Loucy (cell line): ENCODE measurements around the gene PCCA.

ENCODE experiments used
- H2AFZ ChIP-seq: fragments of 200-600 bp; sonication (generic); 2 replicates; pipeline ENCODE4 v1.6.0; 2016; ENCODE audit warnings: antibody characterized with exemption, mild to moderate bottlenecking, low read length, moderate library complexity
- H3F3A ChIP-seq: fragments of 200-600 bp; 2 replicates; pipeline ENCODE4 v1.6.0; 2016; ENCODE audit warnings: antibody characterized with exemption, low read depth, mild to moderate bottlenecking
- H3K27me3 ChIP-seq: fragments of 200-600 bp; sonication (generic); 2 replicates; pipeline ENCODE4 v1.6.1; 2014; ENCODE audit warnings: low read length, mild to moderate bottlenecking; ENCODE audit not compliant: insufficient read depth, poor library complexity, severe bottlenecking
- H3K36me3 ChIP-seq: fragments of 200-600 bp; sonication (generic); 2 replicates; pipeline ENCODE4 v1.6.1; 2016; ENCODE audit warnings: low read length; ENCODE audit not compliant: insufficient read depth
- H3K4me1 ChIP-seq: fragments of 200-600 bp; sonication (generic); 2 replicates; pipeline ENCODE4 v1.5.1; 2014; ENCODE audit warnings: low read length, mild to moderate bottlenecking; ENCODE audit not compliant: insufficient read depth, poor library complexity, severe bottlenecking
- H3K4me2 ChIP-seq: fragments of 200-600 bp; sonication (generic); 2 replicates; pipeline ENCODE4 v1.6.0; 2014; ENCODE audit warnings: antibody characterized with exemption, low read length, low read depth, mild to moderate bottlenecking; ENCODE audit not compliant: poor library complexity, severe bottlenecking
- H3K4me3 ChIP-seq: fragments of 200-600 bp; sonication (generic); 2 replicates; pipeline ENCODE4 v1.5.1; 2014; ENCODE audit warnings: low read length, mild to moderate bottlenecking, mixed read lengths; ENCODE audit not compliant: poor library complexity, severe bottlenecking
- H3K79me2 ChIP-seq: fragments of 200-600 bp; sonication (generic); 2 replicates; pipeline ENCODE4 v1.6.1; 2014; ENCODE audit warnings: low read length; ENCODE audit not compliant: insufficient read depth
- H3K9ac ChIP-seq: fragments of 200-600 bp; sonication (generic); 2 replicates; pipeline ENCODE4 v1.6.0; 2014; ENCODE audit warnings: mild to moderate bottlenecking, low read depth, low read length, moderate library complexity; ENCODE audit not compliant: poor library complexity, severe bottlenecking
- H3K9me2 ChIP-seq: fragments of 200-600 bp; sonication (generic); replicated peaks from 2 replicates; pipeline ENCODE4 v1.6.1; 2016; ENCODE audit warnings: low read depth, low read length, mixed read lengths
- H3K9me3 ChIP-seq: fragments of 200-600 bp; sonication (generic); 2 replicates; pipeline ENCODE4 v1.6.1; 2014; ENCODE audit warnings: mild to moderate bottlenecking, antibody characterized with exemption, low read length, low read depth; ENCODE audit not compliant: insufficient read depth
- H4K20me1 ChIP-seq: fragments of 200-600 bp; sonication (generic); 2 replicates; pipeline ENCODE4 v1.6.0; 2014; ENCODE audit warnings: antibody characterized with exemption, low read length, mild to moderate bottlenecking; ENCODE audit not compliant: insufficient read depth, poor library complexity, severe bottlenecking
- EZH2phosphoT487 ChIP-seq: fragments of 200-600 bp; IDR thresholded peaks from 2 replicates; pipeline ENCODE4 v1.6.1; 2018; ENCODE audit warnings: antibody characterized with exemption, mild to moderate bottlenecking, moderate library complexity, borderline replicate concordance
- TF ChIP-seq, protein P1 (sequence below): fragments of 200-600 bp; sonication (generic); conservative IDR thresholded peaks from 2 replicates; pipeline ENCODE4 v1.5.1; 2014; ENCODE audit warnings: mild to moderate bottlenecking, antibody characterized with exemption, low read length

Gene PCCA

DNA sequence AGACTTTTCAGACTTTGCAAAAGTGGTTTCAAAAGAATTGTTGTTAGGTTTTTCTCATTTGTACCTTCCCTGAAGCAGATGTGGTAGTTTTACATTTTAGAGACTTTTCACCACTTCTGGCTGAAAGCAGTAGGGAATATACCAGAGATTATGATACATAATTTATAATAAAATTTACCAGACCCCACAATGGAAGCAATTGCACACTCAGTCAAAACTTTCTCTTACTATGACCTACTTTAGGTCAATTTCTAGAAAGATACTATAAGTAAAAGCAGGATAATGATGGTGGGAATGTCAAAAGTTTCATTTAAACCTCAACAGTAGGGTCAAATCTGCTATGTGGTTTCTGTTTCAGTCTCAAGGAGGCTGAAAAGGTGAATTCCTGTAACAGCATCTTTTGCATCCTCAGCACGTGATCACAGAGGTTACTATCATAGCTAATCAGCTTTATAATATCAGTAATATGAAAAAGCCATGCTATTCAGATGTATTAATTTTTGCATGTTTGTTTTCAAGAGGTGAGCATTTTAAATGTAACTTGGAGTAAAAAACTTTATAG lies 26.9 kb downstream of the PCCA start:
- H3K79me2 ChIP-seq: no peaks in the 10 kb centered on the region
- H3K9me3 ChIP-seq: no peaks in the 10 kb centered on the region
- H2AFZ ChIP-seq: no peak overlapping the region
- no peak overlapping the region for H3K4me3 ChIP-seq
- TF ChIP-seq, protein P1, sequence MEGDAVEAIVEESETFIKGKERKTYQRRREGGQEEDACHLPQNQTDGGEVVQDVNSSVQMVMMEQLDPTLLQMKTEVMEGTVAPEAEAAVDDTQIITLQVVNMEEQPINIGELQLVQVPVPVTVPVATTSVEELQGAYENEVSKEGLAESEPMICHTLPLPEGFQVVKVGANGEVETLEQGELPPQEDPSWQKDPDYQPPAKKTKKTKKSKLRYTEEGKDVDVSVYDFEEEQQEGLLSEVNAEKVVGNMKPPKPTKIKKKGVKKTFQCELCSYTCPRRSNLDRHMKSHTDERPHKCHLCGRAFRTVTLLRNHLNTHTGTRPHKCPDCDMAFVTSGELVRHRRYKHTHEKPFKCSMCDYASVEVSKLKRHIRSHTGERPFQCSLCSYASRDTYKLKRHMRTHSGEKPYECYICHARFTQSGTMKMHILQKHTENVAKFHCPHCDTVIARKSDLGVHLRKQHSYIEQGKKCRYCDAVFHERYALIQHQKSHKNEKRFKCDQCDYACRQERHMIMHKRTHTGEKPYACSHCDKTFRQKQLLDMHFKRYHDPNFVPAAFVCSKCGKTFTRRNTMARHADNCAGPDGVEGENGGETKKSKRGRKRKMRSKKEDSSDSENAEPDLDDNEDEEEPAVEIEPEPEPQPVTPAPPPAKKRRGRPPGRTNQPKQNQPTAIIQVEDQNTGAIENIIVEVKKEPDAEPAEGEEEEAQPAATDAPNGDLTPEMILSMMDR: no peak
- no peak for TF ChIP-seq EZH2phosphoT487
- H3K4me1 ChIP-seq: no peaks in the 10 kb centered on the region
- no peaks in the 10 kb centered on the region for H4K20me1 ChIP-seq
- H3F3A ChIP-seq: no peaks in the 10 kb centered on the region
- H3K4me2 ChIP-seq: no peak overlapping the region
- H3K27me3 ChIP-seq: no peaks in the 10 kb centered on the region
- H3K36me3 ChIP-seq: peaks cover 30% of the 10 kb centered on the region
- H3K9ac ChIP-seq: no peak overlapping the region
- no peaks in the 10 kb centered on the region for H3K9me2 ChIP-seq

DNA sequence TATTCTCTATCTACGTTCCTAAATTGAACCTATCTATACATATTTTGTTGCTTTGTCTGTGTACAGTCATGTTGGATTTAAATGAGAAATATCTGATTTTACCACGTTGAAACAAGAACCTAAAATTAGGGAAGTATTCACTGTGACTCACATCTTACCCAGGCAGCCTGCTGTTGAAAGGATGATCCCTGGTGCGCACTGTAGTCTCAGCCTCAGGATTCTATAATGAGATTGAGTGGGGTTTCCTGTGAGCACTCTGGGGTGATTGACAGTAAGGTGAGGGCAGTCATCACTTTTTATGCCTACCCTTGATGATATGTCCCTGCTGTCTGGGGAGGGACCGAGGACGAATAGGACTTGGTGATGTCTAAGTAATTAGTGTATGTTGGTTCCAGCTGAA lies 35.4 kb downstream of the PCCA start:
- no peak overlapping the region for H3K4me3 ChIP-seq
- H3K9ac ChIP-seq: no peak overlapping the region
- no peaks in the 10 kb centered on the region for H3K79me2 ChIP-seq
- H4K20me1 ChIP-seq: no peaks in the 10 kb centered on the region
- TF ChIP-seq, protein P1: no peak
- no peak for TF ChIP-seq EZH2phosphoT487
- H3F3A ChIP-seq: no peaks in the 10 kb centered on the region
- peaks cover 10% of the 10 kb centered on the region for H3K36me3 ChIP-seq
- no peaks in the 10 kb centered on the region for H3K27me3 ChIP-seq
- H3K9me2 ChIP-seq: no peaks in the 10 kb centered on the region
- peaks cover 5% of the 10 kb centered on the region for H3K4me1 ChIP-seq
- peaks cover 4% of the 10 kb centered on the region; the same call in 1 of the 2 replicates for H3K9me3 ChIP-seq
- H2AFZ ChIP-seq: no peak overlapping the region
- H3K4me2 ChIP-seq: no peak overlapping the region

DNA sequence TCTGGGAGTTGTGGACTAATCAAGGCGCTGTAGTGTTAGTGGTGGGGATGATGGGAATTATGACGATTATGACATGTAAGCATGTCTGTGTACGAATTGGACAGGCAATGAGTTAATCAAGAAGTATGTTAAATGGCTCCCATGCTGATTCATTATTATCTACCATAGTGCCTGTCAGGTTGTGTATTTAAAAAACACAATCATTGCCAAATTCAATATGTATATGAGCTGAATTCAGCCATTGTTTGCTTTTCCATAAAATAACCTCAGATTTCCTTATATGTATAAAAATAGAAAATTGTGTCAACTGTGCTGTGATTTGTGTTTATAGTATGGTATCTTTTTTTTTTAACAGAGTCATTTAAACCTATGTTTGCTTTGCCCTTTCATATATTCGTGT lies 37.1 kb downstream of the PCCA start:
- no peaks in the 10 kb centered on the region for H3K27me3 ChIP-seq
- no peaks in the 10 kb centered on the region for H4K20me1 ChIP-seq
- H3K79me2 ChIP-seq: no peaks in the 10 kb centered on the region
- H3K9ac ChIP-seq: no peak overlapping the region
- TF ChIP-seq, protein P1: no peak
- TF ChIP-seq EZH2phosphoT487: no peak
- H3K4me1 ChIP-seq: peaks cover 8% of the 10 kb centered on the region
- no peak overlapping the region for H3K4me3 ChIP-seq
- H3K9me3 ChIP-seq: peaks cover 4% of the 10 kb centered on the region; the same call in 1 of the 2 replicates
- no peaks in the 10 kb centered on the region for H3K9me2 ChIP-seq
- H2AFZ ChIP-seq: no peak overlapping the region
- peaks cover 10% of the 10 kb centered on the region for H3K36me3 ChIP-seq
- H3F3A ChIP-seq: no peaks in the 10 kb centered on the region
- H3K4me2 ChIP-seq: no peak overlapping the region
